Measurements from ENCODE around the gene TEX22.

TEX22 gene

DNA sequence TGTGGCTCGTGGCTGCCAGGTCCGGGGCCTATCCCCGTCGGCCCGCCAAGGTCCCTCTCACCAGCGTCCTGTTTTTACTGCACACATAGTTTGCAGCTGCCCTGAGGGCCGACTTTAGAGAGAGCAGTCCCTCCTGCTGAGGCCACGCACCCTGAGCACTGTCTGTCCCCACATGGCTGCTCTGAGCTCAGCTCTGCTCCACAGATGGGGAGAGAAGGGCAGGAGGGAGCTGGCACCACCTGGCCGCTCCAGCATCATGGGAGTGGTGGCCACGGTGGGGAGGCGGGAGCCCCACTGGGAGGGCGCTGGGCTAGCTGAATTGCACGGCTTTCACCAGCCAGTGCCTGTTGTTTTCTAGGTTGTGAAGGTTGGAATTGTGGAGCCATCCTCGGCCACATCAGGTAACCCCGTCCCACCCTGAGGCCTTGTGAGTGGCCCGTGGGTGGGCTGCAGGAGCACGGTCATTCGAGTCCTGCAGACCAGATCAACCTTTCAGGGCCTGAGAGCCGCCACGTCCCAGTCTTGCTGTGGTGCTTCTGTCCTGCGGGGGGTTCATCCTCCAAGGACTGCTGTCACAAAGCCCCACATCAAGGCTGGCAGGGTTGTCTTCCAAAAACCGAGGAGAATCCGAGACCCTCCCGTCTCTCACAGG is 7.4 kb upstream of the TEX22 start:
- TF ChIP-seq CSDC2 (CRISPR knock-in tag; IDR thresholded peaks at IDR 0.05) (no peak), ARNTL (CRISPR knock-in tag; IDR thresholded peaks at IDR 0.05; ENCODE audit: borderline replicate concordance, low read depth) (no peak), ZFP30 (CRISPR knock-in tag; IDR thresholded peaks at IDR 0.05) (no peak), PPARA (CRISPR knock-in tag; IDR thresholded peaks at IDR 0.05; ENCODE audit: borderline replicate concordance) (no peak), ZC3H10 (CRISPR knock-in tag; IDR thresholded peaks at IDR 0.05) (no peak), SNAI2 (CRISPR knock-in tag; IDR thresholded peaks at IDR 0.05) (no peak), RARB (CRISPR knock-in tag; IDR thresholded peaks at IDR 0.05) (no peak), BACH2 (CRISPR knock-in tag; IDR thresholded peaks at IDR 0.05; ENCODE audit: borderline replicate concordance) (no peak), ZFP3 (CRISPR knock-in tag; IDR thresholded peaks at IDR 0.05) (no peak), ZNF70 (CRISPR knock-in tag; IDR thresholded peaks at IDR 0.05) (no peak), ZNF8 (CRISPR knock-in tag; IDR thresholded peaks at IDR 0.05) (no peak), ZNF565 (CRISPR knock-in tag; conservative IDR thresholded peaks at IDR 0.05; ENCODE audit: low read depth) (no peak), OSR1 (CRISPR knock-in tag; IDR thresholded peaks at IDR 0.05) (no peak), GLIS3 (CRISPR knock-in tag; IDR thresholded peaks at IDR 0.05) (no peak)
- TF ChIP-seq, protein P1, sequence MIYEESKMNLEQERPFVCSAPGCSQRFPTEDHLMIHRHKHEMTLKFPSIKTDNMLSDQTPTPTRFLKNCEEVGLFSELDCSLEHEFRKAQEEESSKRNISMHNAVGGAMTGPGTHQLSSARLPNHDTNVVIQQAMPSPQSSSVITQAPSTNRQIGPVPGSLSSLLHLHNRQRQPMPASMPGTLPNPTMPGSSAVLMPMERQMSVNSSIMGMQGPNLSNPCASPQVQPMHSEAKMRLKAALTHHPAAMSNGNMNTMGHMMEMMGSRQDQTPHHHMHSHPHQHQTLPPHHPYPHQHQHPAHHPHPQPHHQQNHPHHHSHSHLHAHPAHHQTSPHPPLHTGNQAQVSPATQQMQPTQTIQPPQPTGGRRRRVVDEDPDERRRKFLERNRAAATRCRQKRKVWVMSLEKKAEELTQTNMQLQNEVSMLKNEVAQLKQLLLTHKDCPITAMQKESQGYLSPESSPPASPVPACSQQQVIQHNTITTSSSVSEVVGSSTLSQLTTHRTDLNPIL (CRISPR knock-in tag; IDR thresholded peaks at IDR 0.05; ENCODE audit: low read depth): no peak
- TF ChIP-seq, protein P2, sequence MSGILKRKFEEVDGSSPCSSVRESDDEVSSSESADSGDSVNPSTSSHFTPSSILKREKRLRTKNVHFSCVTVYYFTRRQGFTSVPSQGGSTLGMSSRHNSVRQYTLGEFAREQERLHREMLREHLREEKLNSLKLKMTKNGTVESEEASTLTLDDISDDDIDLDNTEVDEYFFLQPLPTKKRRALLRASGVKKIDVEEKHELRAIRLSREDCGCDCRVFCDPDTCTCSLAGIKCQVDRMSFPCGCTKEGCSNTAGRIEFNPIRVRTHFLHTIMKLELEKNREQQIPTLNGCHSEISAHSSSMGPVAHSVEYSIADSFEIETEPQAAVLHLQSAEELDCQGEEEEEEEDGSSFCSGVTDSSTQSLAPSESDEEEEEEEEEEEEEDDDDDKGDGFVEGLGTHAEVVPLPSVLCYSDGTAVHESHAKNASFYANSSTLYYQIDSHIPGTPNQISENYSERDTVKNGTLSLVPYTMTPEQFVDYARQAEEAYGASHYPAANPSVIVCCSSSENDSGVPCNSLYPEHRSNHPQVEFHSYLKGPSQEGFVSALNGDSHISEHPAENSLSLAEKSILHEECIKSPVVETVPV (CRISPR knock-in tag; IDR thresholded peaks at IDR 0.05): no peak
- TF ChIP-seq, protein P3, sequence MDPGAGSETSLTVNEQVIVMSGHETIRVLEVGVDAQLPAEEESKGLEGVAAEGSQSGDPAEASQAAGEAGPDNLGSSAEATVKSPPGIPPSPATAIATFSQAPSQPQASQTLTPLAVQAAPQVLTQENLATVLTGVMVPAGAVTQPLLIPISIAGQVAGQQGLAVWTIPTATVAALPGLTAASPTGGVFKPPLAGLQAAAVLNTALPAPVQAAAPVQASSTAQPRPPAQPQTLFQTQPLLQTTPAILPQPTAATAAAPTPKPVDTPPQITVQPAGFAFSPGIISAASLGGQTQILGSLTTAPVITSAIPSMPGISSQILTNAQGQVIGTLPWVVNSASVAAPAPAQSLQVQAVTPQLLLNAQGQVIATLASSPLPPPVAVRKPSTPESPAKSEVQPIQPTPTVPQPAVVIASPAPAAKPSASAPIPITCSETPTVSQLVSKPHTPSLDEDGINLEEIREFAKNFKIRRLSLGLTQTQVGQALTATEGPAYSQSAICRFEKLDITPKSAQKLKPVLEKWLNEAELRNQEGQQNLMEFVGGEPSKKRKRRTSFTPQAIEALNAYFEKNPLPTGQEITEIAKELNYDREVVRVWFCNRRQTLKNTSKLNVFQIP (CRISPR knock-in tag; IDR thresholded peaks at IDR 0.05; ENCODE audit: borderline replicate concordance, low read depth): no peak
- TF ChIP-seq, protein P4, sequence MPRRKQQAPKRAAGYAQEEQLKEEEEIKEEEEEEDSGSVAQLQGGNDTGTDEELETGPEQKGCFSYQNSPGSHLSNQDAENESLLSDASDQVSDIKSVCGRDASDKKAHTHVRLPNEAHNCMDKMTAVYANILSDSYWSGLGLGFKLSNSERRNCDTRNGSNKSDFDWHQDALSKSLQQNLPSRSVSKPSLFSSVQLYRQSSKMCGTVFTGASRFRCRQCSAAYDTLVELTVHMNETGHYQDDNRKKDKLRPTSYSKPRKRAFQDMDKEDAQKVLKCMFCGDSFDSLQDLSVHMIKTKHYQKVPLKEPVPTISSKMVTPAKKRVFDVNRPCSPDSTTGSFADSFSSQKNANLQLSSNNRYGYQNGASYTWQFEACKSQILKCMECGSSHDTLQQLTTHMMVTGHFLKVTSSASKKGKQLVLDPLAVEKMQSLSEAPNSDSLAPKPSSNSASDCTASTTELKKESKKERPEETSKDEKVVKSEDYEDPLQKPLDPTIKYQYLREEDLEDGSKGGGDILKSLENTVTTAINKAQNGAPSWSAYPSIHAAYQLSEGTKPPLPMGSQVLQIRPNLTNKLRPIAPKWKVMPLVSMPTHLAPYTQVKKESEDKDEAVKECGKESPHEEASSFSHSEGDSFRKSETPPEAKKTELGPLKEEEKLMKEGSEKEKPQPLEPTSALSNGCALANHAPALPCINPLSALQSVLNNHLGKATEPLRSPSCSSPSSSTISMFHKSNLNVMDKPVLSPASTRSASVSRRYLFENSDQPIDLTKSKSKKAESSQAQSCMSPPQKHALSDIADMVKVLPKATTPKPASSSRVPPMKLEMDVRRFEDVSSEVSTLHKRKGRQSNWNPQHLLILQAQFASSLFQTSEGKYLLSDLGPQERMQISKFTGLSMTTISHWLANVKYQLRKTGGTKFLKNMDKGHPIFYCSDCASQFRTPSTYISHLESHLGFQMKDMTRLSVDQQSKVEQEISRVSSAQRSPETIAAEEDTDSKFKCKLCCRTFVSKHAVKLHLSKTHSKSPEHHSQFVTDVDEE (CRISPR knock-in tag; IDR thresholded peaks at IDR 0.05): no peak
- TF ChIP-seq, protein P5, sequence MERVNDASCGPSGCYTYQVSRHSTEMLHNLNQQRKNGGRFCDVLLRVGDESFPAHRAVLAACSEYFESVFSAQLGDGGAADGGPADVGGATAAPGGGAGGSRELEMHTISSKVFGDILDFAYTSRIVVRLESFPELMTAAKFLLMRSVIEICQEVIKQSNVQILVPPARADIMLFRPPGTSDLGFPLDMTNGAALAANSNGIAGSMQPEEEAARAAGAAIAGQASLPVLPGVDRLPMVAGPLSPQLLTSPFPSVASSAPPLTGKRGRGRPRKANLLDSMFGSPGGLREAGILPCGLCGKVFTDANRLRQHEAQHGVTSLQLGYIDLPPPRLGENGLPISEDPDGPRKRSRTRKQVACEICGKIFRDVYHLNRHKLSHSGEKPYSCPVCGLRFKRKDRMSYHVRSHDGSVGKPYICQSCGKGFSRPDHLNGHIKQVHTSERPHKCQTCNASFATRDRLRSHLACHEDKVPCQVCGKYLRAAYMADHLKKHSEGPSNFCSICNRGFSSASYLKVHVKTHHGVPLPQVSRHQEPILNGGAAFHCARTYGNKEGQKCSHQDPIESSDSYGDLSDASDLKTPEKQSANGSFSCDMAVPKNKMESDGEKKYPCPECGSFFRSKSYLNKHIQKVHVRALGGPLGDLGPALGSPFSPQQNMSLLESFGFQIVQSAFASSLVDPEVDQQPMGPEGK (CRISPR knock-in tag; IDR thresholded peaks at IDR 0.05; ENCODE audit: borderline replicate concordance): no peak
- no peak for ATAC-seq

DNA sequence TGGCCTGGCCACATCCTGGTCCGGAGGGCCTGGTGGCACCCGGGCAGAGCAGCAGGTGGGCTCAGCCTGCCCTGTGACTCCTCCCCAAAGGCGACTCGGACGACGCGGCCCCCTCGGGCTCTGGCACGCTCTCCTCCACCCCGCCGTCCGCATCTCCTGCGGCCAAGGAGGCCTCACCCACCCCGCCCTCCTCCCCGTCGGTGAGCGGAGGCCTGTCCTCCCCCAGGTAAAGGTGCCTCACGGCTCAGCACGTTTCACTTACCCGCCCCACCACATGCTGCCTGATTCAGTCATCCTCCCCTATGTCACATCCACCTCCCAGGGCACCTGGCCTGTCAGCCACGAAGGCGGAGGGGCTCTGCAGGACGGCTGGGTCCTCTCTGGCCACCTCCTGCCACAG is 6.8 kb upstream of the TEX22 start:
- TF ChIP-seq ZC3H10 (CRISPR knock-in tag; IDR thresholded peaks at IDR 0.05) (no peak), BACH2 (CRISPR knock-in tag; IDR thresholded peaks at IDR 0.05; ENCODE audit: borderline replicate concordance) (no peak)
- no peak for ATAC-seq

DNA sequence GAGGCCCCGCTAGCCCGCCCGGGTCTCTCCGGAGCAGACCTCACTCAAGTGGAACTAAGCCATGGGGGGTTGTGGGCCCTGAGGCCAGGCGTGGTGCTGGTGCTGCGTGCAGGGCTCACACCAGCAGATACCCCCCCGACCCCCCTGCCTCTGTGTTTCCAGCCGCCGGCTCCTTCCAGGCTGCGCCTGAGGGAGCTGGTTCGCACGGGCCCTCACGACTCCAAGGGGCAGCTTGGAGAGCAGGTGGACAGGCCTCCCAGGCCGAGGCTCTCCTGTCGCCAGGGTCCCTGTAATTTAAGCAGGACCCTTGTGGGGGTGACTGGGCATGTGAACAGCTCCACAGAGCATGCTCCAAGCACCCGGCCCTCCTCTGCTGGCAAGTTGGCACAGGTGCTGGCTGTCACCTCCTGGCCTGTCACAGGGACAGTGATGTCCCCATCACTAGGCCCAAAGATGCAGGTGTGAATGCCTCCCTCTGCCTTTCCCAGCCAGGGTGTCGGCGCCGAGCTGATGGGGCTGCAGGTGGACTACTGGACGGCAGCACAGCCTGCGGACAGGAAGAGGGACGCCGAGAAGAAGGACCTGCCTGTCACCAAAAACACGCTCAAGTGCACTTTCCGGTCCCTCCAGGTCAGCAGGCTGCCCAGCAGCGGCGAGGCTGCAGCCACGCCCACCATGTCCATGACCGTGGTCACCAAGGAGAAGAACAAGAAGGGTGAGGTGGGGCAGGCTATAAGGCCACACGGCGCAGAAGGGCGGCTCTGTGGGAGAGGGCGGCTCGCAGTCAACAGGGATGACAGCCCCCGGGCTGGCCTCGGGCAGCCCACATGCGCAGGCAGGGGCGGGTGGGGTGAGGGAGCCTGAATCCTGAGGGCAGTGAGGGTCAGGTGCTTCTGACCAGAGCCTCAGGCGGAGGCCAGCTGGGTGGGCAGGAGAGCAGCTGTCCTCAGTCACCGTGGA is 5.9 kb upstream of the TEX22 start:
- ATAC-seq: no peak
- no peak for TF ChIP-seq ZNF8 (CRISPR knock-in tag; IDR thresholded peaks at IDR 0.05)
- no peak for TF ChIP-seq TOX (CRISPR knock-in tag; IDR thresholded peaks at IDR 0.05; ENCODE audit: borderline replicate concordance)
- no peak for TF ChIP-seq ISL1 (CRISPR knock-in tag; IDR thresholded peaks at IDR 0.05)
- no peak for TF ChIP-seq CSDC2 (CRISPR knock-in tag; IDR thresholded peaks at IDR 0.05)
- TF ChIP-seq, protein P3 (CRISPR knock-in tag; IDR thresholded peaks at IDR 0.05; ENCODE audit: borderline replicate concordance, low read depth): no peak
- TF ChIP-seq ESRRG (CRISPR knock-in tag; IDR thresholded peaks at IDR 0.05): no peak
- no peak for TF ChIP-seq SNAI2 (CRISPR knock-in tag; IDR thresholded peaks at IDR 0.05)
- no peak for TF ChIP-seq ZNF70 (CRISPR knock-in tag; IDR thresholded peaks at IDR 0.05)
- no peak for TF ChIP-seq OSR1 (CRISPR knock-in tag; IDR thresholded peaks at IDR 0.05)
- TF ChIP-seq, protein P2 (CRISPR knock-in tag; IDR thresholded peaks at IDR 0.05): no peak
- TF ChIP-seq ARNTL (CRISPR knock-in tag; IDR thresholded peaks at IDR 0.05; ENCODE audit: borderline replicate concordance, low read depth): no peak
- TF ChIP-seq BACH2 (CRISPR knock-in tag; IDR thresholded peaks at IDR 0.05; ENCODE audit: borderline replicate concordance): no peak
